Aorta (tissue), 5 donors: Measurements from ENCODE around the gene MAP2K4. TPM values are rescaled to one million over a fixed set of nuclear protein-coding genes. Genes with fewer than 3 reads are reported as not detected.

ENCODE experiments used
- ATAC-seq: fragments of 200-7000 bp; cut with Tn5 transposase; one replicate; pipeline ENCODE4 v1.9.1; 2022; ENCODE audit warnings: moderate library complexity; ENCODE audit not compliant: low FRiP score
- DNase-seq, 2 donors: peaks; one replicate each; pipeline ENCODE4 v3.0.0-alpha.2; 2020
- H3K27ac ChIP-seq, 2 donors: one replicate each; pipeline ENCODE4 v1.5.1; 2013; ENCODE audit warnings: low read length in 2 of 2, mild to moderate bottlenecking in 2 of 2, moderate library complexity in 2 of 2, control low read depth in 1 of 2, inconsistent platforms in 1 of 2, low read depth in 1 of 2
- H3K27me3 ChIP-seq, 2 donors: one replicate each; pipeline ENCODE4 v1.6.1; 2013; ENCODE audit warnings: control low read depth in 1 of 2, low read length in 1 of 2, mild to moderate bottlenecking in 1 of 2, moderate library complexity in 1 of 2; ENCODE audit not compliant: insufficient read depth in 2 of 2, control insufficient read depth in 1 of 2
- H3K36me3 ChIP-seq, 2 donors: one replicate each; pipeline ENCODE4 v1.6.1; 2013; ENCODE audit warnings: control low read depth in 1 of 2, low read length in 1 of 2, mild to moderate bottlenecking in 1 of 2; ENCODE audit not compliant: insufficient read depth in 2 of 2, control insufficient read depth in 1 of 2
- H3K4me1 ChIP-seq, 2 donors: one replicate each; pipeline ENCODE4 v1.6.1; 2013; ENCODE audit warnings: low read length in 2 of 2, control low read depth in 1 of 2, mild to moderate bottlenecking in 1 of 2, moderate library complexity in 1 of 2; ENCODE audit not compliant: insufficient read depth in 2 of 2, control insufficient read depth in 1 of 2
- H3K4me3 ChIP-seq, 2 donors: one replicate each; pipeline ENCODE4 v1.5.1; 2013; ENCODE audit warnings: low read length in 2 of 2, control low read depth in 1 of 2, mild to moderate bottlenecking in 1 of 2
- H3K9me3 ChIP-seq: one replicate; pipeline ENCODE4 v1.6.1; 2013; ENCODE audit warnings: mild to moderate bottlenecking, low read length; ENCODE audit not compliant: control insufficient read depth
- WGBS, 2 donors: extraction: QIAGEN DNeasy Blood & Tissue Kit; methylation state at CpG; one replicate each; pipeline ENCODE4 v1.1.7; 2013; 5-methylcytosine and 5-hydroxymethylcytosine counted together
- intact Hi-C, 2 donors: fragments of 100-400 bp; cut with DNase I; formaldehyde crosslinking; loops; one replicate each; pipeline versions ENCODE4 v1.14.2 to v1.15.0; 2022
- polyA plus RNA-seq, 2 donors: library from polyadenylated mRNA; stranded (reverse); fragments of 200-250 nt; gene quantifications; one replicate each; pipeline ENCODE4 v1.2.3, GENCODE V29; 2013
- total RNA-seq, 2 donors: library from RNA; stranded (reverse); fragmentation: NEBNext Ultra II Directional; extraction: Animal tissue kit (Norgen Biotek cat#: 25700); gene quantifications; one replicate each; pipeline ENCODE4 v1.2.1, GENCODE V29; 2021
- donor health status: healthy with polysubstance abuse.
- donor health status: Bipolar disorder and iron deficiency.
- donor health status: DM: no; HTN: no; CAD: no.
- donor health status: DM: no; HTN: no; CAD: no.
- donor health status: DM: yes; HTN: yes; CAD: no.

The MAP2K4 gene
- total and polyA plus RNA-seq, 4 donors: 9.3 to 39.3 (median 23.8) TPM

DNA sequence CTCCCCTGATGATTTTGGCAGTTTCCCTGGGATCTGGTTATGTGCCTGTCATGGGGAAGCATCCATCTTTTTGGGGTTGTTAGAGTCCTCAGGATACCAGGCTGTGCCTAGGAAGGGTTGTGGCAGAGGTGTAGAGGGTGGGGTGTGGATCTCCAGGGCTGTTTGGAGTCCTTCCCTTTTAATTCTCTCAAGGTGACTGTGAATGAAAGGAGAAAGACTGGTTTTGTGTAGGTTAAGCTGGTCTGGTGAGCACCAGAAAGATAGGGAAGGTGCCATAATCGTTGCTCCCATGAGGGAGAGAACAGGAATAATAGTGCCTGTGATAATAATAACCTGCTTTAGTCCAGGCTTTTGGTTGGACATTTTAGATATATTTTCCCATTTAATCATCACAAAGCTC, 7.0 kb downstream of the MAP2K4 start:
- no peaks in the 10 kb centered on the region for H3K27me3 ChIP-seq
- no peak overlapping the region for H3K27ac ChIP-seq
- no peak for ATAC-seq
- intact Hi-C loops: no loop called here
- no peak overlapping the region for H3K4me3 ChIP-seq
- H3K36me3 ChIP-seq: no peaks in the 10 kb centered on the region
- DNase-seq: no peak
- H3K4me1 ChIP-seq: peaks cover 2 to 16% of the 10 kb centered on the region in 2 donors
- 96 to 100% methylated on average over 1 of the region's 1 CpG for WGBS, 2 donors
- H3K9me3 ChIP-seq: no peaks in the 10 kb centered on the region

DNA sequence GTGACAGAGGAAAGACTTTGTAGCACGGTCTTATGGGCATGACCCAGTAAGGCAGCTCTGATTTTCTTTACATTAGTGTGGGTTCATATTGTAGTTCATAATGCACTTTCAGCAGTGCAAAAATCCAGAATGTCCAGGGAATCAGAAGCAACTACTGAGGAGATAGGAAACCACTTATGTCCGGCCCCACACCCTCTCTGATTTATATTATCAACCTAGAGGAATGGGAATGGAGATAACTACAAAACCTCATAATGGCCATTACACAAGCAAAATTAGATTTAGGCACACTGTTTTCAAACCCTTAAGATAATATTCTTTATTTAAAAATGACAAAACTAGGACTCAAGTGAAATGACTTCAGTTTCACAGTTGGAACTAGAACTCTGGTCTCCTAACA, 7.9 kb downstream of the MAP2K4 start:
- Histone ChIP-seq H3K4me1 (peaks cover 2 to 16% of the 10 kb centered on the region in 2 donors), H3K27me3 (no peaks in the 10 kb centered on the region), H3K27ac (no peak overlapping the region), H3K36me3 (no peaks in the 10 kb centered on the region), H3K9me3 (no peaks in the 10 kb centered on the region), H3K4me3 (no peak overlapping the region)
- WGBS, 2 donors: 81 to 90% methylated on average over 2 of the region's 2 CpGs
- DNase-seq: no peak
- intact Hi-C loops: no loop called here
- ATAC-seq: no peak

DNA sequence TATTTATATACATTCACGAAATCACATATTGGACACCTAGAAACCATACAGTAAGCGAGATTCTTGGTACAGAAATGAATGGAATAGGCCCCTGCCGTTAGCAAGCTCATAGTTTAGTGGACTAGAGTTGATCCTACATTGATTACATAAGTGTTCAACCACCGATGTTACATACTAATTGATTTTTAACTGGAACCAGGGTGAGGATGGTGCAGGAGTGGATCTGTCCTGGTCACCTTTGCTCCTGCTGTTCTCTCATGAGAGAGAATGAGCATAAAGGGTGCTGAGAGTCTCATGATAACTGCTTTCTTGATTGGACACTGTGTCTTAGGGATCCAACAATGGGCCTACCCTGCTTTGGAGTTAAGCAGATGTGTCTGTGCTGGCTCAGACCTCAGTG, 13.9 kb downstream of the MAP2K4 start:
- Histone ChIP-seq H3K4me3 (no peak overlapping the region), H3K36me3 (no peaks in the 10 kb centered on the region), H3K4me1 (peaks cover 2 to 8% of the 10 kb centered on the region in 2 donors), H3K27ac (no peak overlapping the region), H3K27me3 (no peaks in the 10 kb centered on the region), H3K9me3 (no peaks in the 10 kb centered on the region)
- DNase-seq (no peak), ATAC-seq (no peak)
- intact Hi-C loops: no loop called here
- WGBS, 2 donors: 95% methylated on average over 4 of the region's 4 CpGs

DNA sequence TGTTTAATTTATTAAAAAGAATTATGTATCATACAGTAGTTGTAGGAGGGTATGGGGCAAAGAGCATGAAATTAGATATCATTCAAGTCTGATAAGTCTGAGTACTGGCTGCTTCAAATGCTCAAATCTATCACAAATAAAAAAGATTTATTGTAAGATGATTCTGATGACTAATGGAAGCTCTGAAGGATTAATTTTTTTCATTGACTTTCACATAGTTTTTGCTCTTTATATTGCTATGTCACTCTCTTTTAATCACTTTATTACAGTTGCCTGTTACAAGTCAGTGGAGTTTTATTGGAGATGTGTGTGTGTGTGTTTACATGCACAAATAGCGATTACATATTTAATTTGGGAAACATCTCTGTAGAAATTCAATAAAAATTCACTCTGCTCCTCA, 15.0 kb downstream of the MAP2K4 start:
- H3K4me1 ChIP-seq: peaks cover 4 to 8% of the 10 kb centered on the region in 2 donors

DNA sequence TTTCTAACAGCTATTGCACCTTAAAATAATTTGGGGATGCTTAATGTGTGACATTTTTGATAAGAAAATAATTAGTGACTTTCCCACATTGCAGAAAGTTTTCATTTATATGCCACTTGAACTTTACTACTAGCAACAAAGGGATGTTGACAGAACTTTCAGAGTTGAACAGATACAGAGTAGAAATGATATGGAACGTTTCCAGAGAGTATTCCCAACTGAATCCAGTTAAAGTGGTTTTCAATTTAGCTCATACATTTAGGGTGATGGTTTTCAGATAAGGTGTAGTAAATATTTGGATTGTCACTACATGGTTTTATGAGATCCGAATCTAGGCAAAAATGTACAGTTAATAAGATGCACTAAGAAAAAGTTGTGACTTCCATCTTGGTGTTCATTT, 17.3 kb downstream of the MAP2K4 start:
- H3K27ac ChIP-seq: no peak overlapping the region
- no peaks in the 10 kb centered on the region for H3K9me3 ChIP-seq
- H3K4me3 ChIP-seq: no peak overlapping the region
- H3K36me3 ChIP-seq: no peaks in the 10 kb centered on the region
- intact Hi-C loops: no loop called here
- H3K27me3 ChIP-seq: no peaks in the 10 kb centered on the region
- DNase-seq (no peak), ATAC-seq (no peak)
- peaks cover 2 to 3% of the 10 kb centered on the region in 2 donors for H3K4me1 ChIP-seq
- 20 to 33% methylated on average over 2 of the region's 2 CpGs for WGBS, 2 donors

More for the DNA sequence above, 15.0 kb downstream of the MAP2K4 start:
- Histone ChIP-seq H3K27ac (no peak overlapping the region), H3K27me3 (no peaks in the 10 kb centered on the region), H3K36me3 (no peaks in the 10 kb centered on the region), H3K9me3 (no peaks in the 10 kb centered on the region), H3K4me3 (no peak overlapping the region)
- DNase-seq (no peak), ATAC-seq (no peak)
- 65 to 96% methylated on average over 1 of the region's 1 CpG for WGBS, 2 donors
- intact Hi-C loops: no loop called here

DNA sequence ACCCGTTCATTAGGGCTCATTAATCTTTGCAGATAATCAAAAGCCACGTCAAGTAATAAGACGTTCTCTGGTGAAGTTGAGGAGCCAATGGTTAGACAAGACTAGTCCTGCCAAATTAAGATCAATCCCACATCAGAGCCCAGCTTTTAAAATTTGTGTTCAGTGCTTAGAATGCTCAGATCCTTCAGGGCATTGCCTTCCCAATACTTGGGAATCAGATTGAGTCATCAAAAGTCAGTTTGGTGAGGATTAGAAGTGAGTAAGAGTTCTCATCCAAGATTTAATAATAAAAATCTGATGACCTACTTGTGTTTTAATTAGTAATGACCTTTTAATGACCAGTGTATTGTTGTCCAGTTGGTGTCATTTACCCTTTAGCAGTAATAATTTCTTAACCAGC, 19.8 kb downstream of the MAP2K4 start:
- WGBS, 2 donors: 82 to 86% methylated on average over 3 of the region's 3 CpGs
- Histone ChIP-seq H3K27me3 (no peaks in the 10 kb centered on the region), H3K36me3 (no peaks in the 10 kb centered on the region), H3K9me3 (no peaks in the 10 kb centered on the region), H3K27ac (no peak overlapping the region), H3K4me1 (peaks cover 3 to 4% of the 10 kb centered on the region in 2 donors), H3K4me3 (no peak overlapping the region)
- ATAC-seq (no peak), DNase-seq (no peak)
- intact Hi-C loops: no loop called here

DNA sequence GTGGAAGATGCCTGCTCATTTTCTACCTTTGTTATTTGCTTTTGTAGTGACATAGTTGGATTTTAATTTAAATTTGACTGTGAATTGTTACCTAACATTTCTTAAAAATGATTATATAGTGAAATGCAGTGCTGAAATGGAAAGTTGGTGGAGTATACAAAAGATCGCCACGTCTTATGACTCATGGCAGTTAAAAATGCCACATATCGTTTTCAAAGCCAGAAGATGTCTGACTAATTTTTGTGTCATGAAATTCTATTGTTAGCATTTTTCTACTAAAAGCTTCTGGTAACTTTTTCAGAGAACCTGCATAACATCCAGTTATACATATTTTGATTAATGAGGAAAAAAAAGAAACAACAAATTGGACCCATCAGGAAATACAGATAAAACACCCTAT, 20.6 kb downstream of the MAP2K4 start:
- Histone ChIP-seq H3K27ac (no peak overlapping the region), H3K36me3 (no peaks in the 10 kb centered on the region), H3K27me3 (no peaks in the 10 kb centered on the region), H3K4me3 (no peak overlapping the region), H3K4me1 (peaks cover 3 to 4% of the 10 kb centered on the region in 2 donors), H3K9me3 (no peaks in the 10 kb centered on the region)
- 7 to 15% methylated on average over 3 of the region's 3 CpGs for WGBS, 2 donors
- no peak for ATAC-seq
- intact Hi-C loops: no loop called here
- no peak for DNase-seq

DNA sequence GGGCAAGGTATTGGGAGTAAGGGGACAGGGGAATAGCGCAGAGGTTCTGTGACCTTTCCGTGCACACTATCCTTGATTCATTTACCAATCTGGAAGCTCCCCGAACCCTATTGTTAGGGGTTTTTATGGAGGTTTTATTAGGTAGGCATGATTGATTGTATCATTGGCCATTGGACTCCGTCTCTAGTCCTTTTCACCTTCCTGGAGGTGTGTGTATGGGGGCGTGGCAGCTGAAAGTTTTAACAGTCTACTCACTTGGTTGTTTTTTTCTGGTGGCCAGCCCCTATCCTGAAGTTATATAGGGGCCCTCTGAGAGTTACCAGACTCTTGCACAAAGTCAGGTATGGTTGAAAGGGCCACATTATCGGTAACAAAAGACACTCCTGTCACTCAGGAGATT, 23.0 kb downstream of the MAP2K4 start:
- H3K4me1 ChIP-seq: peaks cover 6 to 8% of the 10 kb centered on the region in 2 donors
- no peaks in the 10 kb centered on the region for H3K36me3 ChIP-seq
- ATAC-seq (no peak), DNase-seq (no peak)
- intact Hi-C loops: no loop called here
- H3K27me3 ChIP-seq: no peaks in the 10 kb centered on the region
- no peak overlapping the region for H3K4me3 ChIP-seq
- 96% methylated on average over 6 of the region's 6 CpGs for WGBS, 2 donors
- H3K27ac ChIP-seq: no peak overlapping the region
- H3K9me3 ChIP-seq: no peaks in the 10 kb centered on the region

DNA sequence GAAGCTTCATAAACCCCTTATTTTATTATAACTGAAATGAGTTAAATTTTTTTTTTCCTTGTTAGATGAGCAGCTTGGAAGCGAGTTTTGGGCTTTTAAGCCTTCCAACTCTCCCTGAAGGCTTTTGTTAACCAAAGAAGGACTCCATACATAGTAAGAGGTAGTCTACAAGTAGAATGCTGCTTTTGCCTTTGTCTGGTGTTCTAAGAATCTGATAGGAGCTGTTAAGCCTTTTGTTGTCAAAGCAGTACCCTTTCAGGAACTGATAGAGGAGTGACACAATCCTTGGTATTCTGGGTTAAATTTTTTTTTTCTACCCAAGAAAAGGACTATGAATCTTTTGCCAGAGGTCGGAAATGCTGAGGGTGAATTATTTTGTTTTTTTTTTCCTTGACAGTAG, 26.1 kb downstream of the MAP2K4 start:
- Histone ChIP-seq H3K4me3 (no peak overlapping the region), H3K9me3 (no peaks in the 10 kb centered on the region), H3K4me1 (peaks cover 7 to 10% of the 10 kb centered on the region in 2 donors), H3K36me3 (no peaks in the 10 kb centered on the region), H3K27me3 (no peaks in the 10 kb centered on the region), H3K27ac (no peak overlapping the region)
- ATAC-seq (no peak), DNase-seq (no peak)
- intact Hi-C loops: no loop called here
- 11 to 17% methylated on average over 2 of the region's 2 CpGs for WGBS, 2 donors
